GM23338 (cell line): ENCODE measurements around the gene ADSS1. TPM values are rescaled to one million over a fixed set of nuclear protein-coding genes. Genes with fewer than 3 reads are reported as not detected.

Experiments used
- ATAC-seq: fragments of 200-7000 bp; cut with Tn5 transposase; 3 replicates; pipeline ENCODE4 v1.9.1; 2020
- DNase-seq: peaks from one replicate; pipeline ENCODE4 v3.0.0-alpha.2; 2015; ENCODE audit warnings: low spot score
- H2AFZ ChIP-seq: fragments of 200-600 bp; sonication (generic); 2 replicates; pipeline ENCODE4 v1.8.0; 2016; ENCODE audit warnings: antibody characterized with exemption, mild to moderate bottlenecking, moderate library complexity
- H3F3A ChIP-seq: fragments of 200-600 bp; sonication (generic); replicated peaks from 2 replicates; pipeline ENCODE4 v1.8.0; 2017; ENCODE audit warnings: antibody characterized with exemption, mixed run types, low read depth
- H3K27ac ChIP-seq: fragments of 200-600 bp; sonication (generic); 2 replicates; pipeline ENCODE4 v1.6.1; 2016; ENCODE audit warnings: low read depth
- H3K27me3 ChIP-seq: fragments of 200-600 bp; sonication (generic); 2 replicates; pipeline ENCODE4 v1.8.0; 2016; ENCODE audit warnings: mild to moderate bottlenecking, mixed run types, moderate library complexity; ENCODE audit not compliant: insufficient read depth
- H3K36me3 ChIP-seq: fragments of 200-600 bp; sonication (generic); 2 replicates; pipeline ENCODE4 v1.8.0; 2016; ENCODE audit warnings: mild to moderate bottlenecking; ENCODE audit not compliant: insufficient read depth
- H3K4me1 ChIP-seq: fragments of 200-600 bp; sonication (generic); 2 replicates; pipeline ENCODE4 v1.8.0; 2016; ENCODE audit warnings: mild to moderate bottlenecking, moderate library complexity; ENCODE audit not compliant: insufficient read depth
- H3K4me2 ChIP-seq: fragments of 200-600 bp; sonication (generic); 2 replicates; pipeline ENCODE4 v1.7.1; 2017; ENCODE audit warnings: mixed run types
- H3K4me3 ChIP-seq: fragments of 200-600 bp; sonication (generic); 2 replicates; pipeline ENCODE4 v1.6.1; 2016; ENCODE audit warnings: mixed run types
- H3K79me2 ChIP-seq: fragments of 200-600 bp; sonication (generic); replicated peaks from 2 replicates; pipeline ENCODE4 v1.8.0; 2017; ENCODE audit warnings: mild to moderate bottlenecking; ENCODE audit not compliant: insufficient read depth
- H3K9me2 ChIP-seq: fragments of 200-600 bp; sonication (generic); 2 replicates; pipeline ENCODE4 v1.8.0; 2017; ENCODE audit not compliant: insufficient read depth
- H4K20me1 ChIP-seq: fragments of 200-600 bp; sonication (generic); replicated peaks from 2 replicates; pipeline ENCODE4 v1.8.0; 2017; ENCODE audit warnings: mild to moderate bottlenecking; ENCODE audit not compliant: insufficient read depth
- H3K27ac Mint-ChIP-seq: 2 replicates; pipeline ENCODE4 v1.8.0; 2020; ENCODE audit warnings: inconsistent platforms, mild to moderate bottlenecking, moderate library complexity, mixed read lengths
- H3K27me3 Mint-ChIP-seq: 3 replicates; pipeline ENCODE4 v1.8.0; 2022; ENCODE audit warnings: low read depth, mild to moderate bottlenecking, moderate library complexity, mixed read lengths, inconsistent platforms; ENCODE audit not compliant: insufficient read depth, poor library complexity
- H3K36me3 Mint-ChIP-seq: 3 replicates; pipeline ENCODE4 v1.8.0; 2021; ENCODE audit warnings: low read depth, mild to moderate bottlenecking, inconsistent platforms, moderate library complexity, mixed read lengths
- H3K4me1 Mint-ChIP-seq: 3 replicates; pipeline ENCODE4 v1.8.0; 2020; ENCODE audit warnings: mild to moderate bottlenecking, inconsistent platforms, mixed read lengths
- H3K4me3 Mint-ChIP-seq: 3 replicates; pipeline ENCODE4 v1.8.0; 2021; ENCODE audit warnings: moderate library complexity, mild to moderate bottlenecking, inconsistent platforms, mixed read lengths
- H3K9me3 Mint-ChIP-seq: 3 replicates; pipeline ENCODE4 v1.8.0; 2020; ENCODE audit warnings: moderate library complexity, mild to moderate bottlenecking, inconsistent platforms, mixed read lengths
- CREB1 ChIP-seq: fragments of 250-450 bp; sonication (Bioruptor Pico); IDR thresholded peaks from 2 replicates; pipeline ENCODE4 v1.5.0; 2020; ENCODE audit warnings: low read depth, mild to moderate bottlenecking, moderate library complexity
- JUNB ChIP-seq: IDR thresholded peaks from one replicate; pipeline ENCODE4 v1.6.1; 2016; ENCODE audit warnings: antibody characterized with exemption; ENCODE audit not compliant: unreplicated experiment
- NANOG ChIP-seq: IDR thresholded peaks from 2 replicates; pipeline ENCODE4 v1.6.1; 2016; ENCODE audit warnings: antibody characterized with exemption, borderline replicate concordance
- POLR2AphosphoS5 ChIP-seq: IDR thresholded peaks from 2 replicates; pipeline ENCODE4 v1.6.1; 2016; ENCODE audit warnings: antibody characterized with exemption, low read depth
- STAT1 ChIP-seq: IDR thresholded peaks from one replicate; pipeline ENCODE4 v1.6.1; 2016; ENCODE audit warnings: antibody characterized with exemption; ENCODE audit not compliant: unreplicated experiment
- polyA plus RNA-seq: library from polyadenylated mRNA; unstranded; fragments of >200 nt; fragmentation: Nextera tagmentation; extraction: Ambion mirVana; gene quantifications from 2 replicates; pipeline ENCODE4 v1.2.1, GENCODE V29; 2016
- total RNA-seq: library from RNA; depleted of rRNA; stranded (reverse); fragments of >200 nt; shearing (Covaris generic); gene quantifications from 2 replicates; pipeline ENCODE4 v1.2.3, GENCODE V29; 2014
- TF ChIP-seq, protein P1 (sequence below): IDR thresholded peaks from one replicate; pipeline ENCODE4 v1.6.1; 2018; ENCODE audit warnings: antibody characterized with exemption; ENCODE audit not compliant: unreplicated experiment
- TF ChIP-seq, protein P2 (sequence below), 2 experiments: fragments of 200-600 bp in 1 of 2; sonication (generic) in 1 of 2; conservative IDR thresholded peaks; 2 replicates each; pipeline versions ENCODE4 v1.5.1 to v1.6.1; 2016 to 2017; ENCODE audit warnings: antibody characterized with exemption in 2 of 2, low read depth in 2 of 2, mild to moderate bottlenecking in 2 of 2, moderate library complexity in 1 of 2
- TF ChIP-seq, protein P3 (sequence below): fragments of 250-450 bp; sonication (Bioruptor Pico); IDR thresholded peaks from 2 replicates; pipeline ENCODE4 v1.5.0; 2020; ENCODE audit warnings: mild to moderate bottlenecking, moderate library complexity

Gene ADSS1
- total and polyA plus RNA-seq, 2 experiments from 2014 or later, result 9.5 to 11.6 TPM

DNA sequence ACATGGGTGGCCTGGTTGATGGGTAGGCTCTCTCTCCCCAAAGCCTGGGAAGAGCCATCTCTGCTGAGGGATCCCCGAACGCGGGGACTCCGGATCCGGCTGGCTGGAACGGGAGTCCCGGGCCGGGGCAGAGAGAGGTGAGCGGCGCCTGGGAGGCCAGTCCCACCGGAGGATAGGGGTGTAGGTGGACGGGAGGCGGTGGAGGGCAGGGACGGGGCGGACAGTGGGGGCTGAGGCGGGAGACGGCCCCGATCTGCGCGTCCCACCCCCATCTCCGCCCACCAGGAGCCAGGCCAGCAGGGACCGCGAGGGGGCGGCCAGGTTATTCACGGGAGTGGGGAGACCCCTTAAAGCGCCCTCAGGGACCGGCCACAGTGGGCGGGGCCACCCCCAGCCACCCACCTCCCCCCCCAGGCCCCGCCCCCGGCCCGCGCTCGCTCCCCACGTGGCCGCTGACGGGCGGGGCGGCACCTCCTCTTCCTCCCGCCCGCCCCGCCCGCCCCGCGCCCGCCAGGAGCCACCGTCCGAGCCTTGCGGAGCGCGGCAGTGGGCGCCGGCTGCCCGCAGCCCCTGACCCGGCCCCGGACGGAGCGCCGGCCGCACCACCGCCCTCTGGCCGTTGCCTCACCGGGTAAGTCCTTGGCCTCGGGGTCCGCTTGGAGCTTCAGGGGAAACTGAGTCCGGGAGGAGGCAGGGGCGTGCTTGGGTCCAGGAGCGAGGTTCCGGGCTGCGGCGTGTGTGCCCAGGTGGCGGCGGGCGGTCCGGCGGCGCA is 34.7 kb upstream of the ADSS1 start, which contains the start of gene INF2:
TSS of gene INF2 (plus strand) at position 510 of the 772 bp plus-strand sequence. CDS start 11,748 bp downstream, outside the sequence.
- peak within 1 kb of the TSS; percentile 78 for H3K4me3 ChIP-seq
- Mint-ChIP-seq H3K27ac (no peak within 1 kb of the TSS), H3K4me1 (peaks cover 24% of the 10 kb centered on the region), H3K27me3 (peaks cover 27% of the 10 kb centered on the region), H3K36me3 (no peaks in the 10 kb centered on the region; the same call in 2 of the 3 replicates), H3K9me3 (no peaks in the 10 kb centered on the region; the same call in 2 of the 3 replicates), H3K4me3 (peak within 1 kb of the TSS; percentile 71)
- peaks cover 25% of the 10 kb centered on the region for H3K4me1 ChIP-seq
- H3F3A ChIP-seq, result 0 out of 2 replicates have a peak, but pooled peaks cover 5% of the 10 kb centered on the region
- H3K79me2 ChIP-seq, result peaks cover 44% of the 10 kb centered on the region
- DNase-seq (peak; percentile 77), ATAC-seq (peak; percentile 69)
- H3K27ac ChIP-seq, result no peak within 1 kb of the TSS
- TF ChIP-seq STAT1 (no peak), JUNB (no peak), POLR2AphosphoS5 (peak; percentile 61), CREB1 (no peak), NANOG (no peak)
- TF ChIP-seq, protein P1, sequence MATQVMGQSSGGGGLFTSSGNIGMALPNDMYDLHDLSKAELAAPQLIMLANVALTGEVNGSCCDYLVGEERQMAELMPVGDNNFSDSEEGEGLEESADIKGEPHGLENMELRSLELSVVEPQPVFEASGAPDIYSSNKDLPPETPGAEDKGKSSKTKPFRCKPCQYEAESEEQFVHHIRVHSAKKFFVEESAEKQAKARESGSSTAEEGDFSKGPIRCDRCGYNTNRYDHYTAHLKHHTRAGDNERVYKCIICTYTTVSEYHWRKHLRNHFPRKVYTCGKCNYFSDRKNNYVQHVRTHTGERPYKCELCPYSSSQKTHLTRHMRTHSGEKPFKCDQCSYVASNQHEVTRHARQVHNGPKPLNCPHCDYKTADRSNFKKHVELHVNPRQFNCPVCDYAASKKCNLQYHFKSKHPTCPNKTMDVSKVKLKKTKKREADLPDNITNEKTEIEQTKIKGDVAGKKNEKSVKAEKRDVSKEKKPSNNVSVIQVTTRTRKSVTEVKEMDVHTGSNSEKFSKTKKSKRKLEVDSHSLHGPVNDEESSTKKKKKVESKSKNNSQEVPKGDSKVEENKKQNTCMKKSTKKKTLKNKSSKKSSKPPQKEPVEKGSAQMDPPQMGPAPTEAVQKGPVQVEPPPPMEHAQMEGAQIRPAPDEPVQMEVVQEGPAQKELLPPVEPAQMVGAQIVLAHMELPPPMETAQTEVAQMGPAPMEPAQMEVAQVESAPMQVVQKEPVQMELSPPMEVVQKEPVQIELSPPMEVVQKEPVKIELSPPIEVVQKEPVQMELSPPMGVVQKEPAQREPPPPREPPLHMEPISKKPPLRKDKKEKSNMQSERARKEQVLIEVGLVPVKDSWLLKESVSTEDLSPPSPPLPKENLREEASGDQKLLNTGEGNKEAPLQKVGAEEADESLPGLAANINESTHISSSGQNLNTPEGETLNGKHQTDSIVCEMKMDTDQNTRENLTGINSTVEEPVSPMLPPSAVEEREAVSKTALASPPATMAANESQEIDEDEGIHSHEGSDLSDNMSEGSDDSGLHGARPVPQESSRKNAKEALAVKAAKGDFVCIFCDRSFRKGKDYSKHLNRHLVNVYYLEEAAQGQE, result no peak
- TF ChIP-seq, protein P2, sequence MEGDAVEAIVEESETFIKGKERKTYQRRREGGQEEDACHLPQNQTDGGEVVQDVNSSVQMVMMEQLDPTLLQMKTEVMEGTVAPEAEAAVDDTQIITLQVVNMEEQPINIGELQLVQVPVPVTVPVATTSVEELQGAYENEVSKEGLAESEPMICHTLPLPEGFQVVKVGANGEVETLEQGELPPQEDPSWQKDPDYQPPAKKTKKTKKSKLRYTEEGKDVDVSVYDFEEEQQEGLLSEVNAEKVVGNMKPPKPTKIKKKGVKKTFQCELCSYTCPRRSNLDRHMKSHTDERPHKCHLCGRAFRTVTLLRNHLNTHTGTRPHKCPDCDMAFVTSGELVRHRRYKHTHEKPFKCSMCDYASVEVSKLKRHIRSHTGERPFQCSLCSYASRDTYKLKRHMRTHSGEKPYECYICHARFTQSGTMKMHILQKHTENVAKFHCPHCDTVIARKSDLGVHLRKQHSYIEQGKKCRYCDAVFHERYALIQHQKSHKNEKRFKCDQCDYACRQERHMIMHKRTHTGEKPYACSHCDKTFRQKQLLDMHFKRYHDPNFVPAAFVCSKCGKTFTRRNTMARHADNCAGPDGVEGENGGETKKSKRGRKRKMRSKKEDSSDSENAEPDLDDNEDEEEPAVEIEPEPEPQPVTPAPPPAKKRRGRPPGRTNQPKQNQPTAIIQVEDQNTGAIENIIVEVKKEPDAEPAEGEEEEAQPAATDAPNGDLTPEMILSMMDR (conservative IDR thresholded peaks at IDR 0.05; ENCODE audit: low read depth in 2 of 2), result peak in 1 of 2 experiments; percentile 28; a peak in 1 of 4 replicates
- TF ChIP-seq, protein P3, sequence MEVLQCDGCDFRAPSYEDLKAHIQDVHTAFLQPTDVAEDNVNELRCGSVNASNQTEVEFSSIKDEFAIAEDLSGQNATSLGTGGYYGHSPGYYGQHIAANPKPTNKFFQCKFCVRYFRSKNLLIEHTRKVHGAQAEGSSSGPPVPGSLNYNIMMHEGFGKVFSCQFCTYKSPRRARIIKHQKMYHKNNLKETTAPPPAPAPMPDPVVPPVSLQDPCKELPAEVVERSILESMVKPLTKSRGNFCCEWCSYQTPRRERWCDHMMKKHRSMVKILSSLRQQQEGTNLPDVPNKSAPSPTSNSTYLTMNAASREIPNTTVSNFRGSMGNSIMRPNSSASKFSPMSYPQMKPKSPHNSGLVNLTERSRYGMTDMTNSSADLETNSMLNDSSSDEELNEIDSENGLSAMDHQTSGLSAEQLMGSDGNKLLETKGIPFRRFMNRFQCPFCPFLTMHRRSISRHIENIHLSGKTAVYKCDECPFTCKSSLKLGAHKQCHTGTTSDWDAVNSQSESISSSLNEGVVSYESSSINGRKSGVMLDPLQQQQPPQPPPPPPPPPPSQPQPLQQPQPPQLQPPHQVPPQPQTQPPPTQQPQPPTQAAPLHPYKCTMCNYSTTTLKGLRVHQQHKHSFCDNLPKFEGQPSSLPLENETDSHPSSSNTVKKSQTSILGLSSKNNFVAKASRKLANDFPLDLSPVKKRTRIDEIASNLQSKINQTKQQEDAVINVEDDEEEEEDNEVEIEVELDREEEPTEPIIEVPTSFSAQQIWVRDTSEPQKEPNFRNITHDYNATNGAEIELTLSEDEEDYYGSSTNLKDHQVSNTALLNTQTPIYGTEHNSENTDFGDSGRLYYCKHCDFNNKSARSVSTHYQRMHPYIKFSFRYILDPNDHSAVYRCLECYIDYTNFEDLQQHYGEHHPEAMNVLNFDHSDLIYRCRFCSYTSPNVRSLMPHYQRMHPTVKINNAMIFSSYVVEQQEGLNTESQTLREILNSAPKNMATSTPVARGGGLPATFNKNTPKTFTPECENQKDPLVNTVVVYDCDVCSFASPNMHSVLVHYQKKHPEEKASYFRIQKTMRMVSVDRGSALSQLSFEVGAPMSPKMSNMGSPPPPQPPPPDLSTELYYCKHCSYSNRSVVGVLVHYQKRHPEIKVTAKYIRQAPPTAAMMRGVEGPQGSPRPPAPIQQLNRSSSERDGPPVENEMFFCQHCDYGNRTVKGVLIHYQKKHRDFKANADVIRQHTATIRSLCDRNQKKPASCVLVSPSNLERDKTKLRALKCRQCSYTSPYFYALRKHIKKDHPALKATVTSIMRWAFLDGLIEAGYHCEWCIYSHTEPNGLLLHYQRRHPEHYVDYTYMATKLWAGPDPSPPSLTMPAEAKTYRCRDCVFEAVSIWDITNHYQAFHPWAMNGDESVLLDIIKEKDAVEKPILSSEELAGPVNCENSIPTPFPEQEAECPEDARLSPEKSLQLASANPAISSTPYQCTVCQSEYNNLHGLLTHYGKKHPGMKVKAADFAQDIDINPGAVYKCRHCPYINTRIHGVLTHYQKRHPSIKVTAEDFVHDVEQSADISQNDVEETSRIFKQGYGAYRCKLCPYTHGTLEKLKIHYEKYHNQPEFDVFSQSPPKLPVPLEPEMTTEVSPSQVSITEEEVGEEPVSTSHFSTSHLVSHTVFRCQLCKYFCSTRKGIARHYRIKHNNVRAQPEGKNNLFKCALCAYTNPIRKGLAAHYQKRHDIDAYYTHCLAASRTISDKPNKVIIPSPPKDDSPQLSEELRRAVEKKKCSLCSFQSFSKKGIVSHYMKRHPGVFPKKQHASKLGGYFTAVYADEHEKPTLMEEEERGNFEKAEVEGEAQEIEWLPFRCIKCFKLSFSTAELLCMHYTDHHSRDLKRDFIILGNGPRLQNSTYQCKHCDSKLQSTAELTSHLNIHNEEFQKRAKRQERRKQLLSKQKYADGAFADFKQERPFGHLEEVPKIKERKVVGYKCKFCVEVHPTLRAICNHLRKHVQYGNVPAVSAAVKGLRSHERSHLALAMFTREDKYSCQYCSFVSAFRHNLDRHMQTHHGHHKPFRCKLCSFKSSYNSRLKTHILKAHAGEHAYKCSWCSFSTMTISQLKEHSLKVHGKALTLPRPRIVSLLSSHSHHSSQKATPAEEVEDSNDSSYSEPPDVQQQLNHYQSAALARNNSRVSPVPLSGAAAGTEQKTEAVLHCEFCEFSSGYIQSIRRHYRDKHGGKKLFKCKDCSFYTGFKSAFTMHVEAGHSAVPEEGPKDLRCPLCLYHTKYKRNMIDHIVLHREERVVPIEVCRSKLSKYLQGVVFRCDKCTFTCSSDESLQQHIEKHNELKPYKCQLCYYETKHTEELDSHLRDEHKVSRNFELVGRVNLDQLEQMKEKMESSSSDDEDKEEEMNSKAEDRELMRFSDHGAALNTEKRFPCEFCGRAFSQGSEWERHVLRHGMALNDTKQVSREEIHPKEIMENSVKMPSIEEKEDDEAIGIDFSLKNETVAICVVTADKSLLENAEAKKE (CRISPR knock-in tag), result no peak
- H3K27me3 ChIP-seq, result no peaks in the 10 kb centered on the region
- peak within 1 kb of the TSS; percentile 95 for H3K4me2 ChIP-seq
- peak within 1 kb of the TSS; percentile 78; the same call in 1 of the 2 replicates for H2AFZ ChIP-seq
- H3K36me3 ChIP-seq, result no peaks in the 10 kb centered on the region
- H3K9me2 ChIP-seq, result no peaks in the 10 kb centered on the region
- 0 out of 2 replicates have a peak, but pooled peaks cover 2% of the 10 kb centered on the region for H4K20me1 ChIP-seq
